ENCODE data around the gene MRPL11. TPM values are rescaled to one million over a fixed set of nuclear protein-coding genes. Genes with fewer than 3 reads are reported as not detected.

MRPL11 gene
- total and polyA plus RNA-seq, 2 of the 13 experiments (the other 11 are each of a cell fraction or from before 2014, with no cell fraction given), result 72.9 to 176 TPM

- TF ChIP-seq DZIP1 (CRISPR knock-in tag; IDR thresholded peaks at IDR 0.05), result no peak
- peak; percentile 85 for TF ChIP-seq CTCF (CRISPR knock-in tag; IDR thresholded peaks at IDR 0.05)
- TF ChIP-seq ZNF343 (CRISPR knock-in tag; IDR thresholded peaks at IDR 0.05), result no peak
- TF ChIP-seq ZNF33B (CRISPR knock-in tag; IDR thresholded peaks at IDR 0.05), result no peak
- TF ChIP-seq CREM (IDR thresholded peaks at IDR 0.05), result peak; percentile 25; the same call in 1 of the 2 replicates
- no peak for TF ChIP-seq CREM (CRISPR knock-in tag; IDR thresholded peaks at IDR 0.05)
- TF ChIP-seq ZBTB2 (CRISPR knock-in tag; IDR thresholded peaks at IDR 0.05; ENCODE audit: low read depth), result no peak
- TF ChIP-seq GTF3A (CRISPR knock-in tag; conservative IDR thresholded peaks at IDR 0.05), result no peak
- TF ChIP-seq IKZF5 (CRISPR knock-in tag; IDR thresholded peaks at IDR 0.05), result 0 out of 2 replicates have a peak, but pooled peaks have one; percentile 29
- TF ChIP-seq ISL2 (CRISPR knock-in tag; IDR thresholded peaks at IDR 0.05), result no peak
- no peak for TF ChIP-seq ATRX (CRISPR knock-in tag; IDR thresholded peaks at IDR 0.05; ENCODE audit: borderline replicate concordance)
- no peak for TF ChIP-seq YEATS2 (CRISPR knock-in tag; IDR thresholded peaks at IDR 0.05; ENCODE audit: borderline replicate concordance)
- no peak for TF ChIP-seq ZUFSP (CRISPR knock-in tag; IDR thresholded peaks at IDR 0.05; ENCODE audit: borderline replicate concordance)
- TF ChIP-seq ZMYM3 (CRISPR knock-in tag; IDR thresholded peaks at IDR 0.05), result 0 out of 2 replicates have a peak, but pooled peaks have one; percentile 31
- TF ChIP-seq ZNF501 (CRISPR knock-in tag; IDR thresholded peaks at IDR 0.05), result peak; percentile 30; the same call in 1 of the 2 replicates
- no peak for TF ChIP-seq CAMTA2 (CRISPR knock-in tag; IDR thresholded peaks at IDR 0.05; ENCODE audit: borderline replicate concordance)
- TF ChIP-seq POGZ (CRISPR knock-in tag; IDR thresholded peaks at IDR 0.05), result 0 out of 2 replicates have a peak, but pooled peaks have one; percentile 14
Measured at GRCh38 chr11:66386171-66387069, 52.2 kb downstream of the MRPL11 start (continued).

Measured in HepG2 (cell line).